Tibial artery (tissue), 4 donors: ENCODE measurements around the gene ASAP2.

Experiments used
- DNase-seq, 2 donors: peaks; one replicate each; pipeline ENCODE4 v3.0.0-alpha.2; 2019
- H3K27ac ChIP-seq, 2 donors: fragments of 200-600 bp; sonication (generic) in 1 of 2; 1 replicate in 1 of 2; 2 replicates in 1 of 2; pipeline ENCODE4 v1.5.1; 2018 to 2019; ENCODE audit warnings: mild to moderate bottlenecking in 1 of 2
- H3K27me3 ChIP-seq, 2 donors: fragments of 200-600 bp; sonication (generic) in 1 of 2; one replicate each; pipeline versions ENCODE4 v1.5.1 to v1.6.0; 2016 to 2019
- H3K36me3 ChIP-seq, 3 donors: fragments of 200-600 bp; sonication (generic) in 2 of 3; one replicate each; pipeline ENCODE4 v1.5.1; 2016 to 2019; ENCODE audit warnings: mild to moderate bottlenecking in 2 of 3
- H3K4me1 ChIP-seq, 4 donors: fragments of 200-600 bp; sonication (generic) in 2 of 4; 1 replicate in 3 of 4; 2 replicates in 1 of 4; pipeline ENCODE4 v1.5.1; 2016 to 2019
- H3K4me3 ChIP-seq, 2 donors: fragments of 200-600 bp; sonication (generic) in 1 of 2; 1 replicate in 1 of 2; 2 replicates in 1 of 2; pipeline ENCODE4 v1.5.1; 2018 to 2019; ENCODE audit warnings: mild to moderate bottlenecking in 2 of 2
- H3K9me3 ChIP-seq, 3 donors: fragments of 200-600 bp; sonication (generic) in 1 of 3; one replicate each; pipeline ENCODE4 v1.5.1; 2016 to 2019
- intact Hi-C: fragments of 100-400 bp; cut with DNase I; formaldehyde crosslinking; loops from one replicate; pipeline ENCODE4 v1.15.0; 2023; ENCODE audit warnings: low total_unique reads
- TF ChIP-seq, protein P1 (sequence below), 2 experiments: fragments of 200-600 bp in 1 of 2; fragments of 450-650 bp in 1 of 2; IDR thresholded peaks; one replicate each; pipeline ENCODE4 v1.5.1; 2017 to 2019; ENCODE audit warnings: antibody characterized with exemption in 2 of 2, mild to moderate bottlenecking in 1 of 2, moderate library complexity in 1 of 2

ASAP2 gene

DNA sequence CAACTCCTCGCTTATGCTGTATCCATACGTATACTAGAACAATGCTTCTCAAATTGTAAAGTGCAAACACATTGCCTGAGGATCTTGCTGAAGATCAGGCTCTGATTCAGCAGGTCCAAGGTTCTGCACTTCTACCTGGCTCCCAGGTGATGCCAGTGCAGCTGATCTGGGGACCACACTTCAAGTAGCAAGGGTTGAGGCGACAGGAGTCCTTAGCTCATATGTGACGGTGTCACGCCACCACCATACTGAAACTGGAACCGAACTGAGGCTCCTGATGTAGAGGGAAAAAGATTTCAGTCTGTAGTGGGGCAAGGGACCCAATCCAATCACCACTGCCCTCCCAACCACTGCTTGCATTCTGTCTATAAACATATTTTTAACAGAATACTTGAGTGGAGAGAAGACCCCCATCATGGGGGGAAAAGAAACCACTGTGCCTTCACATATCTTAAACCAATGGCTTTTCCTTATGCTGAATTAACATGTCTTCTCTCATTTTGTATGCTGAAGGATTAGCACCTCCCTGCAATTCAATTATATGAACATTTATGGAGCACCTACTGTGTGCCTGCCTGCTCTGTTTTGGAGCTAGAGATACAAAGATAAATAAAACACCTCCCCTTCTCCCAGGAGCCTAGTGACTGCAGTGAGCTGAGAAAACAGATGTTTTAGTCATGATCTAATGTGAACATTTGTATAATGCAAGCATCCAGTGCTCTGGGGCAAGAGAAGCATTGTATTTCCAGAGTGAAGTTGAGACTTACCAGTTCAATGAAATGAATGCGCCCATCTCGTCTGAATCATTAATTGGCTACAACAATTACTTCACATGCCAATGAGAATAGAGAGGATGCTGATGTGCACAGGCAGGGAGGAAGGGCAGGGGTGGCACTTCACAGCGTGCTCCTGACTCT lies 6.6 kb upstream of the ASAP2 start:
- TF ChIP-seq, protein P1, sequence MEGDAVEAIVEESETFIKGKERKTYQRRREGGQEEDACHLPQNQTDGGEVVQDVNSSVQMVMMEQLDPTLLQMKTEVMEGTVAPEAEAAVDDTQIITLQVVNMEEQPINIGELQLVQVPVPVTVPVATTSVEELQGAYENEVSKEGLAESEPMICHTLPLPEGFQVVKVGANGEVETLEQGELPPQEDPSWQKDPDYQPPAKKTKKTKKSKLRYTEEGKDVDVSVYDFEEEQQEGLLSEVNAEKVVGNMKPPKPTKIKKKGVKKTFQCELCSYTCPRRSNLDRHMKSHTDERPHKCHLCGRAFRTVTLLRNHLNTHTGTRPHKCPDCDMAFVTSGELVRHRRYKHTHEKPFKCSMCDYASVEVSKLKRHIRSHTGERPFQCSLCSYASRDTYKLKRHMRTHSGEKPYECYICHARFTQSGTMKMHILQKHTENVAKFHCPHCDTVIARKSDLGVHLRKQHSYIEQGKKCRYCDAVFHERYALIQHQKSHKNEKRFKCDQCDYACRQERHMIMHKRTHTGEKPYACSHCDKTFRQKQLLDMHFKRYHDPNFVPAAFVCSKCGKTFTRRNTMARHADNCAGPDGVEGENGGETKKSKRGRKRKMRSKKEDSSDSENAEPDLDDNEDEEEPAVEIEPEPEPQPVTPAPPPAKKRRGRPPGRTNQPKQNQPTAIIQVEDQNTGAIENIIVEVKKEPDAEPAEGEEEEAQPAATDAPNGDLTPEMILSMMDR (IDR thresholded peaks at IDR 0.05), result no peak
- intact Hi-C loops, result loop anchor here (5.0 to 10.0 kb wide), 2 partner anchors 53 to 65 kb away; no protein-coding TSS in a partner anchor
- Histone ChIP-seq H3K27ac (no peak overlapping the region), H3K36me3 (no peaks in the 10 kb centered on the region), H3K9me3 (no peaks in the 10 kb centered on the region), H3K27me3 (no peaks in the 10 kb centered on the region), H3K4me1 (no peaks in the 10 kb centered on the region), H3K4me3 (no peak overlapping the region)
- no peak for DNase-seq

DNA sequence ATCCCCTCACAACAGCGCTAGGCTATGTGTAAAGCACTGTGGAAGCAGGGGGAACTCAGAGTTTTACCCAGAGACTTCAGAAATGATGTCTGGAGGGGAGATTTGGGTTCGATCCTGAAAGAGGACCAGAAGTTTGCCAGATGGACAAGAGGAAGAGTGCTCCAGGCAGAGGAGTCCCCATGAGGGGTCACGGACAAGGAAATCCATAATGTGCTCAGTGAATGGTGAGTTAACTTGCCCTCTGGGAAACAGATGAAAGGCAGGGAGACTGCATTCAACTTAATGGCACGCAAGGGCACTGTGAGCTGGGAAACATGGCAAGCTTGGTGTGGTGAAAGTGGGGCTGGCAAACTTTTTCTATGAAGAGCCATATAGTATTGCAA lies 6.0 kb upstream of the ASAP2 start:
- H3K36me3 ChIP-seq, result no peaks in the 10 kb centered on the region
- H3K4me1 ChIP-seq, result peaks cover 0 to 2% (median 0%) of the 10 kb centered on the region in 4 donors
- DNase-seq, result no peak
- TF ChIP-seq, protein P1 (IDR thresholded peaks at IDR 0.05), result no peak
- H3K4me3 ChIP-seq, result no peak overlapping the region
- H3K9me3 ChIP-seq, result no peaks in the 10 kb centered on the region
- no peak overlapping the region for H3K27ac ChIP-seq
- intact Hi-C loops, result loop anchor here (10.0 kb wide), 1 partner anchor 64 kb away; no protein-coding TSS in a partner anchor
- no peaks in the 10 kb centered on the region for H3K27me3 ChIP-seq

DNA sequence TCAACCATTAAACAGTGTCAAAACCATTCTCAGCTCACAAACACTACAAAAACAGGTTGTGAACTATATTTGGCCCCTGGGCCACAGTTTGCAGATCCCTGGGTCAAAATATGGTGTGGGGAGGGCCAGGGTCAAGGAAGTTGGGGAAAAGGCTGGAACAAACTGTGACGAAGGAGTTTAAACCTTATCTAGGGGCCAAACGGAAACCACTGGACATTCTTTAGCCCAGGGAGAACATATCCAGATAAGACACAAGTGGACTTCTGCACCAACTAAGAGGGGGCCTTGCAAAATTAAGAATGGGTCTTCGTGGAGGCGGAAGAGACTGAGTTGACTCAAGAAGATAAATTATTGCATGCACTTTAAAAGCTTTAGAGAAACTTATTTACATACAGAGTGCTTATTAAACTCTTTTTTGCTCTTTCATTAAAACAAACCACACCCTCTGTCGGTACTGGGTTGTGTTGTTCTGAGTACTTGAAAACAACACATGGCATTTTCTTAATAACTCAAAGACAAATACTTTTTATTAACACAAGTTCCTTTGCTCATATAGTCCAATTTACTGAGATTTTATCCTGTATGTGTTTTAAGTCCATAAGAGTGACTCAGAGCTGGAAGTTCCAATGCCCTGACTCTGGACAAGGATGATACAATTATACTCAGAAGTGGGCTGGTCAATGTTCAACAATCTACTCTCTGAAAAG lies 5.3 kb upstream of the ASAP2 start:
- TF ChIP-seq, protein P1 (IDR thresholded peaks at IDR 0.05), result no peak
- H3K4me1 ChIP-seq, result peaks cover 0 to 8% (median 2%) of the 10 kb centered on the region in 4 donors
- no peaks in the 10 kb centered on the region for H3K27me3 ChIP-seq
- no peak overlapping the region for H3K4me3 ChIP-seq
- intact Hi-C loops, result loop anchor here (10.0 kb wide), 1 partner anchor 63 kb away; no protein-coding TSS in a partner anchor
- no peak for DNase-seq
- H3K27ac ChIP-seq, result no peak overlapping the region
- H3K36me3 ChIP-seq, result no peaks in the 10 kb centered on the region
- H3K9me3 ChIP-seq, result no peaks in the 10 kb centered on the region

DNA sequence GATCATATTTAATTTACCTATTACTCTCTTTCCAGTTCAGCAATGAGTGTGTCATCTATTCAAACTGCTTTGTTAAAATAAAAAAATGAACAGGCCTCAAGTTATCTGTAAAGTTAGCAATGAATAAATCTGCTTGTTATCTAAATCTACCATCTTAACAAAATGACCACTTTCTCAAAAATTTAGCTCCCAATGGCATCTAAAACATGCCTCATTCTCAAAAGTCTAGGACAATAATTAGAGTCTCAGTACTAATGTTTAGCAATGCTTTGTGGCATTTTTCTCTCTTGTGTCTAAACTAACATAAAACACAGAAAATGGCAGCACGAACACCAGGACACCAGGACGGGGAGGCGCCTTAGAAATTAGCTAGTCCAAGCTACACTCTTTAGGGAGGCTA lies 3.6 kb upstream of the ASAP2 start:
- no peak for DNase-seq
- TF ChIP-seq, protein P1 (IDR thresholded peaks at IDR 0.05), result no peak
- no peaks in the 10 kb centered on the region for H3K9me3 ChIP-seq
- no peak overlapping the region for H3K4me3 ChIP-seq
- no peaks in the 10 kb centered on the region for H3K27me3 ChIP-seq
- H3K36me3 ChIP-seq, result no peaks in the 10 kb centered on the region
- H3K27ac ChIP-seq, result no peak overlapping the region
- intact Hi-C loops, result loop anchor here (10.0 kb wide), 1 partner anchor 62 kb away; no protein-coding TSS in a partner anchor
- H3K4me1 ChIP-seq, result peaks cover 0 to 8% (median 3%) of the 10 kb centered on the region in 4 donors

DNA sequence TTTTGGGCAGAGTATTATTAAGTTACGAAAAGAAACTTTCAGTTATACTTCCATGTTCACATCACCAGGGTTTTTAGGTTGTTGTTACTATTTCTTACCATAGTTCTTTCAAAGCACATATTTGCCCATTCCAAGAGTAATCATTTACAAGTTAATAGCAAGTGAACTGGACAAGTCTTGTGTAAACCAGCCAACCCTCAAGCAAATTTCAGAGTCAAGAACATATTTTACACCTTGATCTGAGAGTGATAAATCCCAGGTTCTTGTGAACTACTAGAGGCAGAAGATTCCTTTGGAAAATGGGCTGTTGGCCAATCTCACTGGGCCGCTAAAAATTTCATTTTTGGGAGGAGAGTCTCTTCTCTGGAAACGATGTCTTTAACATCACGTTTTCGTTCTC lies 2.7 kb upstream of the ASAP2 start:
- TF ChIP-seq, protein P1 (IDR thresholded peaks at IDR 0.05), result no peak
- no peaks in the 10 kb centered on the region for H3K9me3 ChIP-seq

More for the DNA sequence above, 2.7 kb upstream of the ASAP2 start:
- no peak for DNase-seq
- peaks cover 0 to 14% (median 7%) of the 10 kb centered on the region in 4 donors for H3K4me1 ChIP-seq
- H3K36me3 ChIP-seq, result no peaks in the 10 kb centered on the region
- intact Hi-C loops, result loop anchor here (10.0 kb wide), 1 partner anchor 61 kb away; no protein-coding TSS in a partner anchor
- H3K27ac ChIP-seq, result no peak overlapping the region
- H3K27me3 ChIP-seq, result no peaks in the 10 kb centered on the region
- H3K4me3 ChIP-seq, result no peak overlapping the region
